ENCODE results near the gene NFATC1.
A peak's percentile ranks its signal among the peaks of the same experiment; 100 is the strongest.

Gene NFATC1

GRCh38 chr18:79395761-79396404, at the start of gene NFATC1:
TSS of gene NFATC1 (plus strand) at chr18:79395930. CDS start at chr18:79396225, 295 bp downstream.
- peak; percentile 87 to 90 for DNase-seq

DNA sequence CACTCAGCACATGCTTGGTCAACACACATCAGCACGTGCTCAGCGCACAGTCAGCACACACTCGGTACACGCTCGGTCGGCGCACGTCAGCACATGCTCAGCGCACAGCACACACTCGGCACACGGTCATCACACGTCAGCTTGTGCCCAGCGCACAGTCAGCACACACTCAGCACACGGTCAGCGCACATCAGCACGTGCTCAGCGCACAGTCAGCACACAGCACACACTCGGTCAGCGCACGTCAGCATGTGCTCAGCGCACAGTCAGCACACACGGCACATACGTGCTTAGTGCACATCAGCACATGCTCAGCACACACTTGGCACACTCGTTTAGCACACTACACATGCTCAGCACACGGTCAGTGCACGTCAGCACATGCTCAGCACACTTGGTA, 49.7 kb upstream of the NFATC1 start:
- no peak for DNase-seq

- DNase-seq, result no peak
Measured at GRCh38 chr18:79348066-79348465, 47.7 kb upstream of the NFATC1 start.

GRCh38 chr18:79352432-79352831, 43.3 kb upstream of the NFATC1 start:
- DNase-seq, result no peak

- no peak for DNase-seq
Measured at GRCh38 chr18:79353267-79353666, 42.5 kb upstream of the NFATC1 start.

GRCh38 chr18:79354350-79354749, 41.4 kb upstream of the NFATC1 start:
- DNase-seq, result no peak

DNA sequence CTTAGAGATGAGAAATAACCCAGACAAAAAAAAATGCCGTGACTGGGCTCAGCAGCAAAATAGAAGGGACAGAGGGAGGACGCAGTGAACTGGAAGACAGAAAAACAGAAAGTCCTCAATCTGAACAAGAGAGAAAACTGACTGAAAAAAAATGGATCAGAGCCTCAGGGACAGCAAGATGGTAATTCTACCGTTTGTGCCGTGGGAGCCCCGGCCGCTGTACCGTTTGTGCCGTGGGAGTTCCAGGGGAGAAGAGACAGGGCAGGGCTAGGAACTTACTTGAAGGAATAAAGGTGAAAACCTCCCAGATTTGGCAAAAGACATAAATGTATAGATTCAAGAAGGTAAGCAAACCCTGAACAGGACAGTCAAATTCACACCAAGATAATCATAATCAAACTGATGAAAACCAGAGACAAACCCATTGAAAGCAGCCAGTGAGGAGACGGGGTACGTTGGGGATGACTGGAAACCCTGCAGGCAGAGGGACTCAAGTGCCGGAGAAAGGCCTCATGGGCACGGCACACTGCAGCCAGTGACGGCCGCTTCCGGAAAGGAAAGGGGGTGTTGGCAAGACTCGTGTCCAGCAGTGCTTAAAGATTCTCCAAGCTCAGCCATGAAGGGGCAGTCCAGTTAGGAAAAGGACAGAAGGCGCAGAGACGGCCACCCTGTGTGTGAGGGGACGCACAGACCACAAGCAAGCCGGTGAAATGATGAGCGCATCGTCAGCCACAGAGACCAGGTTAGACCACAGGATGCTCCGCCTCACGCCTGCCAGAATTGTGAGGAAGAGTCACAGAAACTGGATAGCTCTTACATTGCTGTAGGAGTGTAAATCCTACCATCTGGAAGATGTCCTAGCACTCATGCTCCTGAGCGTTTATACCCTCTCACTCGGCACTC, 40.0 kb upstream of the NFATC1 start:
- DNase-seq, result no peak

GRCh38 chr18:79356435-79356834, 39.3 kb upstream of the NFATC1 start:
- no peak for DNase-seq

DNA sequence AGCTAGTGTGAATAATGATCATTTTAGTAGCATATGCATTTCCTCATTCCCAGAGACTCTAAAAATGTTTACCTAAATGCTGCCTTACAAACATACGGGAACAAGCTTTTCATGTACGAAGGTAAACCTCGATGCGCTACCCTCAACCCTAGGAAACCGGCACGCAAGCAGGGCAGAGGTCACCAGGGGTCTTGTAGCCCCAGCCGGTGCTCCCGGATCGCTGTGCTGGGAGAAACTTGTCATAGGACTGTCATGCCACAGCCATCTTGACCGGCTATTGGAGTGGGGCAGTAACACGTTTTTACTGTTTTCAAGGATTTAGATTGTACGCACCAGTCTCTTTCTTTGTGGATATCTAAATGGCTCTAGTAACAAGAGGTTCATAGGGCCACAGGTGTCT, 34.8 kb upstream of the NFATC1 start:
- DNase-seq, result no peak

DNA sequence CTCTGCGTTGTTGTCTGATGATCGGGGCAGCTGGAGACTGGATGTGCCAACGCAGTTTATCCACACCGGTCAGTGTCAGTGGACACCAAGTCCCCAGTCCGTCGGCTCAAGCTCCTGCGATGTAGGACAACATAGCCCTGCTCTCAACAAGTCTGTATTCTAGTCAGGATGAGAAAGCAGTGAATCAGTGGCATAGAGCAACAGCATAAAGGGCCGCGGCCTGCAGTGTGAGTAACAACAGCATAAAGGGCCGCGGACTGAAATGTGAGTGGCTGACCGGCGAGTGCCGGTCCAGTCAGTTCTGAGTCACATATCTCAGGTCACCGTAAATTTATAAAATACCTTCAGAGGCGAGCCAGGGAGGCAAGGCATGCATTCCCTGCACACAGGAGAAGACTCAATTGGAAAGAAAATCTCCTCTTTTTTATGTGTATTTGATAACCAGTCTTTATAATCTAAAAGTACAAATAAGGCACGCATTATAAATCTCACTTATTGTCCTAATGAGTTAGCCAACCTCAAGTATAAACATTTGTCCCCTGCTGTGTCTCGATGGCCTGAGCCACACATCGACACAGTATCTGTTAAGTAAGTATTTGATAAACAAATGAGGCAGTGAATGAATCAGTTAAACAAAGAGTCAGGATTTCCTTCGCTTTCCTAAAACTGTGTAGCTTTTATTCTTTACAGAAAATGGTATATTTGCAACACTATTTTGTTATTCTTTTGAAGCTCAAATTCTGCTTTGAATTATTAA, 33.8 kb upstream of the NFATC1 start:
- no peak for DNase-seq

- DNase-seq, result no peak
Measured at GRCh38 chr18:79365701-79366100, 30.0 kb upstream of the NFATC1 start.

GRCh38 chr18:79366177-79367094, 29.3 kb upstream of the NFATC1 start:
- DNase-seq, result no peak

DNA sequence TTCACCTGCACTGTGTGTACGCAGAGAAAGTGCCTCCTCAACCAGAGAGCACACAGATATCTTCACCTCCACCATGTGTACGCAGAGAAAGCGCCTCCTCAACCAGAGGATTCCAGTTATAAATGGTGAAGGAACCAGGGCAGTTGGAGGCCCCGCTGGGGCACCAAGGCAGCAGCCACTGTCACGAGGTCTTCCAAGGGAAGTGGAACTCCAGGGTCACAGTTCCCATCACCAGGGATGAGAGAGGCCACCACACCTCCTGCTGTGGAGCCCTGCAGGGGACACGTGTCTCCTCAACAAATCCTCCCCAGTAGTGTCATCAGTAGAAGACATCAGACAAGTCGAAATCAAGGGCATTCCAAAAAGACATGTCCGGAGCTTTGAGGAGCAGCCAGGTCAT, 28.2 kb upstream of the NFATC1 start:
- no peak for DNase-seq

- no peak for DNase-seq
Measured at GRCh38 chr18:79367989-79368388, 27.7 kb upstream of the NFATC1 start.

- DNase-seq, result no peak
Measured at GRCh38 chr18:79368681-79369080, 27.0 kb upstream of the NFATC1 start.

- DNase-seq, result no peak
Measured at GRCh38 chr18:79371561-79372121, 24.1 kb upstream of the NFATC1 start.

DNA sequence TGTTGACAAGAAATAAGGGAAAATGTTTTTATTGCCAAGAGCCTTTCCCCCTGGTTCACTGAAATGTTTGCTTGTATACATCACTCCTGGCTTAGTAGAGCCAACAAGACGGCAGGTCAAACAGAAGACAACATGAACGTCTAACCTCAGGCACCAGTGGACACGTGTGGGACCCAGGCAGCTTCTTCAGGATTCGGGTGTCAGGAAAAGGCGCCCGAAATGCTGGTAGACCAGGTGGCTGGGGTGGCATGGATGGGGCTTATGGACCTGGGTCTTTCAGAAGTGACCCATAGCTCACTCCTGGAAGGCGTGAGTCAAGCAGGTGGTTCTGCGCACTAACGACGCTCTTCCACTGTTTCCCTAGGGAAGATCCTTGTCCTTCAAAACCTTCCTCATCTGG, 23.3 kb upstream of the NFATC1 start:
- no peak for DNase-seq

GRCh38 chr18:79372991-79373390, 22.7 kb upstream of the NFATC1 start:
- no peak for DNase-seq

DNA sequence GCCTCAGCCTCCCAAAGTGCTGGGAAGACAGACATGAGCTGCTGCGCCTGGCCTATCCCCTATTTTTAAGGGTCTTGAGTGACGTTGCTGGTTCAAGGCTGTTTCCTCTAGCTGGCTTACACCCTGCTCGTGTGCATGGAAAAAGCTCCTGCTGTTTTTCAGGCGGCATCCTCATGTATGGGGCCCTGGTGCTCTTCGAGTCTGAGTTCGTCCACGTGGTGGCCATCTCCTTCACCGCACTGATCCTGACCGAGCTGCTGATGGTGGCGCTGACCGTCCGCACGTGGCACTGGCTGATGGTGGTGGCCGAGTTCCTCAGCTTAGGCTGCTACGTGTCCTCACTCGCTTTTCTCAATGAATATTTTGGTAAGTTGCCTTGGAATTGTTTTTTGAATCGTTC, 22.0 kb upstream of the NFATC1 start:
- DNase-seq, result no peak

DNA sequence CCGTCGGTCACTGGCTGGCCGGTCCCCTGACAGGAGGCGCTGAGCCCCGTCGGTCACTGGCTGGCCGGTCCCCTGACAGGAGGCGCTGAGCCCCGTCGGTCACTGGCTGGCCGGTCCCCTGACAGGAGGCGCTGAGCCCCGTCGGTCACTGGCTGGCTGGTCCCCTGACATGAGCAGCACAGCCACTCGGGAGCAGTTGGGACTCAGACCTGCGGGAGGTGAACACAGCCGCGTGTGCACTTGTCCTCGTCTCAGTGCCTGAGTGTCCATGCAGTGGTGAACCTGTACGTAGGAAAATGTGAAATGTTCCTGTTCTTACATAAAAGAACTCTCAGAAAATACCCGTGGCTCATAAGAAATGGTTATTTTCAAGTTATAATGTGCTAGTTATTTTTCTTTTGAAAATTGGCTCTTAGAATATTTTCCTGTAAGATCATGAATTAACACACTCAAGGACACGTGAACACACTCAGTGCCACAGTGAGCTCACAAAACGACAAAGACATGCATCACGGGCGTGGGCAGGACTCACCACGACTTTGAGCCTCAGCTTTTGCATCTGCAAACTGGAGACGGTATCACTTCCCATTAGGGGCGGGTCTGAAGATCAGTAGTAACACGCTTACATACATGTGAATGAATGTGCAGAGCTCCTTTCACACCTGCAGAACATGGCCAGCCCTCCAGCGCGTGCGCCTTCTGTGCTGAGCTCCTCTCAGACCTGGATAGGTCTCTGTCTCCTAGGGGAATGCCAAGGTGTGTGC, 21.1 kb upstream of the NFATC1 start:
- DNase-seq, result no peak

DNA sequence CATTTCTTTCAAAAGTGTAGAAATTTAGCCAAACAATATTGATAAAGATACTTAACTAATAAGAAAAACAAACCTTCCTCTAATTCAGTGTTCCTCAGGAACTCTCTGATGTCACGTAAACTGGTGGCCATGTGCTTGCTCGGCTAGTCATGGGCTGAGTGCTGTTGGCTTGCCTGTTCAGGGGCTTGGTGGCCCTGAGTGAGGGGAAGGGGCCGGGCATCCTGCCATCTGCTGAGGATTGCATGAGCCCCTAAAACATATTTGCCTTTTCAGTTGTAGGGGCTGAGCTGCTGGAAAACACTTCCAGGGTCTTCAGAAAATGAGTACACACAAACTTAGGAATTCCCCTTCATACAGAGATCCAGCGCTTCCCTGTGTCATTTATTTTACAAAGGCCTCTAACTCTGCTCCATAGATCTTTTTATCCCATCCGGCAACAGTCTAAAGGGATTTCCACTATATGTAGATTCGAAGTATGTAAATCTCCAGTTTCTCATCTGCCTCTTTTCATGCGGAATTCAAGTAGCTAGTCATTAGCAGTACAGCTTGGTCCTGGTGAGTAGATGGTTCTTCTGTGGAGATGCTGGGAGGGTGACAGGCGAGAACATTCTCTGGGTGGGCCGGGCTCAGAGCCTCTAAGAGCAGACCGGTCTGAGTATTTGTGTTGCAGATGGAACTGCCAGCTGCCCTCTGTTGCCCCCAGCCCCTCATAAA, 20.1 kb upstream of the NFATC1 start:
- no peak for DNase-seq

Data from stimulated activated CD4-positive, alpha-beta T cell treated with anti-CD3 and anti-CD28 coated beads, Interleukin-4, amount 100 ng/mL, for 4 hours (primary cell).